LNCAP (cell line): ENCODE measurements around the gene SYNE3.

Experiments used
- CTCF ChIP-seq: fragments of 450-650 bp; IDR thresholded peaks from 2 replicates; pipeline ENCODE4 v1.5.1; 2017; ENCODE audit warnings: mild to moderate bottlenecking

The SYNE3 gene

GRCh38 chr14:95487669-95488084 is 28.8 kb downstream of the SYNE3 start:
- TF ChIP-seq CTCF = no peak

GRCh38 chr14:95486875-95487668 is 29.4 kb downstream of the SYNE3 start:
- TF ChIP-seq CTCF = no peak

- no peak for TF ChIP-seq CTCF
Measured at GRCh38 chr14:95485222-95485819, 31.1 kb downstream of the SYNE3 start.

- TF ChIP-seq CTCF = no peak
Measured at GRCh38 chr14:95484296-95484695, 32.2 kb downstream of the SYNE3 start.

GRCh38 chr14:95483309-95484165 is 32.9 kb downstream of the SYNE3 start:
- TF ChIP-seq CTCF = no peak

GRCh38 chr14:95482627-95483308 is 33.7 kb downstream of the SYNE3 start:
- no peak for TF ChIP-seq CTCF

GRCh38 chr14:95481391-95482022 is 34.9 kb downstream of the SYNE3 start:
- no peak for TF ChIP-seq CTCF
